Sciatic nerve (tissue), 2 donors: Measurements from ENCODE around the gene KRTAP10-12. TPM values are rescaled to one million over a fixed set of nuclear protein-coding genes. Genes with fewer than 3 reads are reported as not detected.
A peak's percentile ranks its signal among the peaks of the same experiment; 100 is the strongest.
"Not testable (repeated sequence)": the region's sequence is repeated elsewhere in the genome, so short reads cannot be mapped to it uniquely, and the experiment has no call there.

Experiments used
- ATAC-seq: fragments of 200-7000 bp; cut with Tn5 transposase; one replicate; pipeline ENCODE4 v1.9.1; 2020; ENCODE audit warnings: mild to moderate bottlenecking, moderate library complexity
- DNase-seq: peaks from one replicate; pipeline ENCODE4 v3.0.0-alpha.2; 2020; ENCODE audit warnings: low spot score
- intact Hi-C: fragments of 100-400 bp; cut with DNase I; formaldehyde crosslinking; loops from one replicate; pipeline ENCODE4 v1.14.2; 2022
- total RNA-seq: library from RNA; stranded (reverse); fragmentation: NEBNext Ultra II Directional; extraction: Animal tissue kit (Norgen Biotek cat#: 25700); gene quantifications from one replicate; pipeline ENCODE4 v1.2.1, GENCODE V29; 2021
- donor health status: DM: no; HTN: no; CAD: no.
- donor health status: DM: no; HTN: no; CAD: no.

Gene KRTAP10-12
- total RNA-seq, 1 donor from 2014 or later: not detected

GRCh38 chr21:44666401-44667320 is 30.3 kb upstream of the KRTAP10-12 start, which contains the start of gene KRTAP12-2:
Gene KRTAP12-2, minus strand, starts transcription at chr21:44666927. Its CDS starts 41 bp downstream, at chr21:44666886.
- DNase-seq (peak; percentile 17), ATAC-seq (no peak)
- intact Hi-C loops: no loop called here

- ATAC-seq (no peak), DNase-seq (no peak)
- intact Hi-C loops: no loop called here
Measured at GRCh38 chr21:44667612-44668011, 29.4 kb upstream of the KRTAP10-12 start.

- ATAC-seq (no peak), DNase-seq (peak; percentile 23)
- intact Hi-C loops: no loop called here
Measured at GRCh38 chr21:44670642-44671432, 26.1 kb upstream of the KRTAP10-12 start.

- intact Hi-C loops: no loop called here
- ATAC-seq (no peak), DNase-seq (no peak)
Measured at GRCh38 chr21:44671911-44672310, 25.1 kb upstream of the KRTAP10-12 start.

- DNase-seq: peak; percentile 23
- intact Hi-C loops: no loop called here
- ATAC-seq: no peak
Measured at GRCh38 chr21:44677881-44678280, 19.1 kb upstream of the KRTAP10-12 start.

- intact Hi-C loops: no loop called here
- peak; percentile 19 for DNase-seq
- ATAC-seq: no peak
Measured at GRCh38 chr21:44681152-44681551, 15.8 kb upstream of the KRTAP10-12 start.

GRCh38 chr21:44681861-44682579 is 15.0 kb upstream of the KRTAP10-12 start, which contains the start of gene KRTAP12-1:
Gene KRTAP12-1, minus strand, starts transcription at chr21:44682163. Its CDS starts 40 bp downstream, at chr21:44682123.
- intact Hi-C loops: no loop called here
- DNase-seq: no peak
- ATAC-seq: no peak

GRCh38 chr21:44682580-44683151 is 14.3 kb upstream of the KRTAP10-12 start:
- intact Hi-C loops: no loop called here

GRCh38 chr21:44684077-44684476 is 12.9 kb upstream of the KRTAP10-12 start:
- intact Hi-C loops: no loop called here
- DNase-seq (peak; percentile 25), ATAC-seq (no peak)

More at GRCh38 chr21:44682580-44683151, 14.3 kb upstream of the KRTAP10-12 start:
- DNase-seq: peak; percentile 19
- no peak for ATAC-seq

- intact Hi-C loops: no loop called here
- ATAC-seq (no peak), DNase-seq (peak; percentile 14)
Measured at GRCh38 chr21:44684483-44684882, 12.5 kb upstream of the KRTAP10-12 start.

GRCh38 chr21:44685050-44685449 is 11.9 kb upstream of the KRTAP10-12 start:
- intact Hi-C loops, DNase-seq, ATAC-seq: not testable (repeated sequence)

GRCh38 chr21:44686000-44686781 is 10.8 kb upstream of the KRTAP10-12 start:
- intact Hi-C loops: no loop called here
- DNase-seq (peak; percentile 31), ATAC-seq (no peak)

GRCh38 chr21:44686843-44687561 is 10.0 kb upstream of the KRTAP10-12 start:
- DNase-seq (peak; percentile 36), ATAC-seq (no peak)

GRCh38 chr21:44687671-44688070 is 9.3 kb upstream of the KRTAP10-12 start:
- intact Hi-C loops: no loop called here
- ATAC-seq: no peak
- DNase-seq: peak; percentile 34

More at GRCh38 chr21:44686843-44687561, 10.0 kb upstream of the KRTAP10-12 start:
- intact Hi-C loops: no loop called here

GRCh38 chr21:44689740-44690139 is 7.2 kb upstream of the KRTAP10-12 start:
- ATAC-seq, DNase-seq, intact Hi-C loops: not testable (repeated sequence)

GRCh38 chr21:44691686-44692085 is 5.3 kb upstream of the KRTAP10-12 start:
- intact Hi-C loops: no loop called here
- ATAC-seq (no peak), DNase-seq (no peak)
